Astrocyte of the cerebellum (primary cell): ENCODE data around the gene IL26.
"Not testable (repeated sequence)": the region's sequence is repeated elsewhere in the genome, so short reads cannot be mapped to it uniquely, and the experiment has no call there.

Source experiments
- DNase-seq: peaks from one replicate; pipeline ENCODE4 v3.0.0-alpha.2; 2011; ENCODE audit warnings: low read depth
- H3K4me3 ChIP-seq: 2 replicates; pipeline ENCODE4 v1.5.1; 2011; ENCODE audit warnings: mild to moderate bottlenecking, low read depth, low read length, moderate library complexity
- in situ Hi-C: cut with HindIII; loops from 2 replicates; pipeline ENCODE4 v1.10.0; 2017; ENCODE audit warnings: low sequenced_read_pairs
- TF ChIP-seq, protein P1 (sequence below): IDR thresholded peaks from 2 replicates; pipeline ENCODE4 v1.5.1; 2012; ENCODE audit warnings: low read length, low read depth, moderate library complexity, mild to moderate bottlenecking; ENCODE audit errors: missing control alignments

Gene IL26

DNA sequence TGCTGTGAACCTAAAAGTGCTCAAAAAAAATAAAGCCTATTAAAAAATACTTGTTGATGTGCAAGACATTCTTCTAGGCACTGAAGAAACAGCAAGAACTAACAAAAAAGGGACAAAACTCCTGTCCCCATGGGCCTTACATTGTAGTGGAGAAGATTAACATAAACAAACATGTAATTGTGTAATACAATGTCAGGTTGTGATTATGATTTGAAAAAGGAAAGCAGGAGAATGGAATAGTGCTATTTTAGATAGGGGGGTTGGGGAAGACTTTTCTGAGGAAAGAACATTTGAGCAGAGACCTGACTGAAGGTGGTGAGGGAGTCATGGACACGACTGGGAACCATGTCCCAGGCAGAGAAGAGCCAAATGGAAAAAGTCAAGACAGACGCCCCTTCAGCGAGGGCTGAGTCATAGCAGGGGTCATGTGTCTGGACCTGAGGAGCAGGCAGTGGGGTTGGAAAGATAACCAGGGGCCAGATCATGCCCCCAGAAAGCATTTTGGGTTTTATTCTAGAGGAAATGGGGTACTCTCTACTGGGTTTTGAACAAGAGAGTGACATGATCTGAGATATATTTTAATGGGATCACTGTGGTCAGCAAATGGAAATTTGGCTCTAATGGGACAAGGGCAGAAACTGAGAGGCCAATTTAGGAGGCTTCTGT lies 46.7 kb downstream of the IL26 start:
- TF ChIP-seq, protein P1, sequence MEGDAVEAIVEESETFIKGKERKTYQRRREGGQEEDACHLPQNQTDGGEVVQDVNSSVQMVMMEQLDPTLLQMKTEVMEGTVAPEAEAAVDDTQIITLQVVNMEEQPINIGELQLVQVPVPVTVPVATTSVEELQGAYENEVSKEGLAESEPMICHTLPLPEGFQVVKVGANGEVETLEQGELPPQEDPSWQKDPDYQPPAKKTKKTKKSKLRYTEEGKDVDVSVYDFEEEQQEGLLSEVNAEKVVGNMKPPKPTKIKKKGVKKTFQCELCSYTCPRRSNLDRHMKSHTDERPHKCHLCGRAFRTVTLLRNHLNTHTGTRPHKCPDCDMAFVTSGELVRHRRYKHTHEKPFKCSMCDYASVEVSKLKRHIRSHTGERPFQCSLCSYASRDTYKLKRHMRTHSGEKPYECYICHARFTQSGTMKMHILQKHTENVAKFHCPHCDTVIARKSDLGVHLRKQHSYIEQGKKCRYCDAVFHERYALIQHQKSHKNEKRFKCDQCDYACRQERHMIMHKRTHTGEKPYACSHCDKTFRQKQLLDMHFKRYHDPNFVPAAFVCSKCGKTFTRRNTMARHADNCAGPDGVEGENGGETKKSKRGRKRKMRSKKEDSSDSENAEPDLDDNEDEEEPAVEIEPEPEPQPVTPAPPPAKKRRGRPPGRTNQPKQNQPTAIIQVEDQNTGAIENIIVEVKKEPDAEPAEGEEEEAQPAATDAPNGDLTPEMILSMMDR = no peak

DNA sequence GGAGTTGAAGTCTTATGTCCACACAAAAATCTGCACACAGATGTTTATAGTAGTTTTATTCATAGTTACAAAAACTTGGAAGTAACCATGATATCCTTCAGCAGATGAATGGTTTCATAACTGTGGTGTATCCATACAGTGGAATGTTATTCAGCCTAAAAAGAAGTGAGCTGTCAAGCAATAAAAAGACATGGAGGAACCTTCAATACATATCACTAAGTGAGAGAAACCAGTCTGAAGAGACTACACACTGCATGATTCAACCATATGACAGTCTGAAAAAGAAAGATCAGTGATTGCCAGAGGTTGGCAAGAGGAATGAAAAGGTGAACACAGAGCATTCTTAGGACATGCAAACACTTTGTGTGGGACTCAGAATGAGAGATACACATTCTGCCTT lies 47.4 kb downstream of the IL26 start:
- H3K4me3 ChIP-seq = no peak overlapping the region
- DNase-seq = no peak
- TF ChIP-seq, protein P1 = no peak
- in situ Hi-C loops = no loop called here

More for the DNA sequence above, 46.7 kb downstream of the IL26 start:
- no peak overlapping the region for H3K4me3 ChIP-seq
- no peak for DNase-seq
- in situ Hi-C loops = no loop called here

DNA sequence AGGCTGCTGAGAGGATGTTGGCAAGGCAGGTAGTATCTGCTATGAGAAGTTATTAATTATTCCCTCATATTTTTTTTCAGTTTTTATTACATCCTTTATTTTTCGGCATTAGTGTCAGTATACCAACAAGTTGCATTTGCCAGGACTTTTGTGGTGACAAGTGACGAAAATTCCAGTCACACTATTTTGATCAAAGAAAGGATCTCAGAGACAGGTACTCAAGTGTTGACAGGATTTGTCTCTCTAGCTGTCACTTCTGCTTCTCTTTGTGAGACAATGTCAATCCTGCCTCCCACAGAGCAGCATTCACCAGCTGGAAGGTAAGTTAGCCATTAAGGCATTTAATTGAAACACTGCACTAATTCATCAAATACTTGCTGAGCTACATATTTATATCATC lies 48.0 kb downstream of the IL26 start:
- no peak overlapping the region for H3K4me3 ChIP-seq
- TF ChIP-seq, protein P1 = no peak
- in situ Hi-C loops = no loop called here
- no peak for DNase-seq

DNA sequence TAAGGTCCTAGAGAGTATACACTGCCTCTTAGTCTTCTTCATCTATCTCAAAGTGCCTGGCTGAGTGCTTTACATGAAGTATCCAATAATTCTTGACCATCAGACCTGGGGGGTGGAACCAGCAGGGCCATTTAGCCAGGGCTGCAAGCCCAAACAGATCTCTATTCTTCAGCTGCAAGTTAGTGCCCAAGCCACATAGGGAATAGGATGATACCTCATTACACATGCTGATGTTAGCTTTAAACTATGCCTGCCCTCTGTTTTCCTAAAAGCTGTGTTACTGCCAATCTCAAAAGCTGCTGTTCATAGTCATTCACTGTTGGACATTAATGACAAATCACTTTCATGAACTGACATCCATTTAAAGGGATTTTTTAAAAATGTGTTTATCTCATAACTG lies 49.4 kb downstream of the IL26 start:
- TF ChIP-seq, protein P1 = no peak
- DNase-seq = no peak
- in situ Hi-C loops = no loop called here
- no peak overlapping the region for H3K4me3 ChIP-seq

DNA sequence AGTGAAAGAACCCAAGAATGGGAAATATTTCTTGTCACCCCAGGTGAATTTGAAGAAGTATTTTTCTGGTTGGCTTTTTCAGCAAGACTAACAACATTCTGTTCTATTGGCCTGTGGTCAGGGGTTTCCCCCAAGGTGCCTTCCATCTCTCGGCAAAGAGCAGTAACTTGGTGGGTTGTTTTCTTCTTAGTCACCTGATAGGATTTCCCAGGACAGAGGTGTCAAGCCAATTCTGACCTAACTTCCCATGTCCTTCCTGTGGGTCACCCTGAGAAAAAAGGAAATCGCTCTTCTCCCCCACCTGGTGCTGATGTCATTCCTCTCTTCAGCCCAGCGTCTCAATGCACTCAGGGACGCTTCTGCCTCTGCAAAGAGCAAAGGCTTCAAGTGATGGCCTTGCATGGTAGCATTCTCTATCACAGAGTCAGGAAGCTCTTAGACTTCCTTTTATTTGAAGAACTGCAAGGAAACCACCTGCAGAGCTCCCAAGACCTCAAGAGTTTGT lies 50.0 kb downstream of the IL26 start:
- H3K4me3 ChIP-seq = no peak overlapping the region
- TF ChIP-seq, protein P1 = no peak
- no peak for DNase-seq
- in situ Hi-C loops = no loop called here

DNA sequence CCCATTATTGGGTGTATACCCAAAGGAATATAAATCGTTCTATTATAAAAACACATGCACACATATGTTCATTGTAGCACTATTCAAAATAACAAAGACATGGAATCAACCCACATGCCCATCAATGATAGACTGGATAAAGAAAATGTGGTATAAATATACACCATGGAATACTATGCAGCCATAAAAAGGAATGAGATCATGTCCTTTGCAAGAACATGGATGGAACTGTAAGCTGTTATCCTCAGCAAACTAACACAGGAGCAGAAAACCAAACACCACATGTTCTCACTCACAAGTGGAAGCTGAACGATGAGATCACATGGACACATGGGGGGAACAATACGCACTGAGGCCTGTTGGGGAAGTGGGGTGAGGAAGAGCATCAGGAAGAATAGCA lies 50.8 kb downstream of the IL26 start:
- DNase-seq, in situ Hi-C loops, H3K4me3 ChIP-seq: not testable (repeated sequence)

DNA sequence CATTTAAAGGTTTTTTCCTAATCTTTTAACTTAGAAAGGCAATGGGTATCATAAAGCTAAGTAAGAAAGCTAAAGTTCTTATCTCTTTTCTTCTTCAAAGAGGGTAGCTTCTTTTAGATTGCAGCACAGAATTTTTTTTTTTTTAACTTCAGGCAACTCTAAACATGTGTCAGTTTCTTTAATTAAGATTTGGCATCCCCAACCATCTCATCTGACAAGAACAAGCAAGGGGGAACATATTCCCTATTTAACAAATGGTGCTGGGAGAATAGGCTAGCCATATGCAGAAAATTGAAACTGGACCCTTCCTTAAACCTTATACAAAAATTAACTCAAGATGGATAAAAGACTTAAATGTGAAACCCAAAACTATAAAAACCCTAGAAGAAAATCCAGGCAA lies 51.8 kb downstream of the IL26 start:
- no peak overlapping the region for H3K4me3 ChIP-seq
- no peak for DNase-seq
- TF ChIP-seq, protein P1 = no peak
- in situ Hi-C loops = no loop called here
